Neutrophil (primary cell): Measurements from ENCODE around the gene ANP32D.
"Not testable (repeated sequence)": the region's sequence is repeated elsewhere in the genome, so short reads cannot be mapped to it uniquely, and the experiment has no call there.

Experiments used
- H3K27ac ChIP-seq: fragments of 200-600 bp; sonication (generic); 2 replicates; pipeline ENCODE4 v1.5.1; 2016; ENCODE audit warnings: mild to moderate bottlenecking, moderate library complexity
- H3K27me3 ChIP-seq: fragments of 200-600 bp; sonication (generic); 2 replicates; pipeline ENCODE4 v1.6.0; 2016; ENCODE audit warnings: mild to moderate bottlenecking
- H3K36me3 ChIP-seq: fragments of 200-600 bp; sonication (generic); 2 replicates; pipeline ENCODE4 v1.5.1; 2017
- H3K4me1 ChIP-seq, 2 experiments: fragments of 200-600 bp in 1 of 2; sonication (generic) in 1 of 2; 1 replicate in 1 of 2; 2 replicates in 1 of 2; pipeline versions ENCODE4 v1.5.1 to v1.6.1; 2013 to 2016; ENCODE audit warnings: low read depth in 1 of 2, low read length in 1 of 2, mild to moderate bottlenecking in 1 of 2, moderate library complexity in 1 of 2; ENCODE audit not compliant: control insufficient read depth in 1 of 2, insufficient read depth in 1 of 2
- H3K4me3 ChIP-seq, 2 experiments: fragments of 200-600 bp in 1 of 2; sonication (generic) in 1 of 2; 1 replicate in 1 of 2; 2 replicates in 1 of 2; pipeline ENCODE4 v1.5.1; 2013 to 2016; ENCODE audit warnings: low read depth in 1 of 2, low read length in 1 of 2, mild to moderate bottlenecking in 1 of 2, moderate library complexity in 1 of 2
- H3K9me3 ChIP-seq: fragments of 200-600 bp; sonication (generic); 2 replicates; pipeline ENCODE4 v1.5.1; 2016
- CTCF ChIP-seq: fragments of 200-600 bp; sonication (generic); IDR thresholded peaks from 2 replicates; pipeline ENCODE4 v1.5.1; 2016; ENCODE audit warnings: antibody characterized with exemption

The ANP32D gene

GRCh38 chr12:48486261-48486660 is 13.9 kb downstream of the ANP32D start:
- Histone ChIP-seq H3K27me3 (peaks cover 37% of the 10 kb centered on the region), H3K4me1 (no peaks in the 10 kb centered on the region), H3K27ac (no peak overlapping the region), H3K4me3 (no peak overlapping the region), H3K36me3 (no peaks in the 10 kb centered on the region), H3K9me3 (no peaks in the 10 kb centered on the region)
- no peak for TF ChIP-seq CTCF

GRCh38 chr12:48486679-48487078 is 14.3 kb downstream of the ANP32D start:
- H3K4me3 ChIP-seq = no peak overlapping the region
- H3K27ac ChIP-seq = no peak overlapping the region
- H3K4me1 ChIP-seq = no peaks in the 10 kb centered on the region
- no peak for TF ChIP-seq CTCF
- H3K36me3 ChIP-seq = no peaks in the 10 kb centered on the region
- H3K27me3 ChIP-seq = peaks cover 37% of the 10 kb centered on the region
- no peaks in the 10 kb centered on the region for H3K9me3 ChIP-seq

GRCh38 chr12:48489012-48489411 is 16.7 kb downstream of the ANP32D start:
- Histone ChIP-seq H3K9me3 (no peaks in the 10 kb centered on the region), H3K36me3 (no peaks in the 10 kb centered on the region), H3K27me3 (peaks cover 46% of the 10 kb centered on the region), H3K4me3 (no peak overlapping the region), H3K4me1 (no peaks in the 10 kb centered on the region), H3K27ac (no peak overlapping the region)
- no peak for TF ChIP-seq CTCF

- H3K9me3 ChIP-seq, H3K36me3 ChIP-seq, H3K4me3 ChIP-seq, H3K4me1 ChIP-seq, H3K27ac ChIP-seq: not testable (repeated sequence)
- H3K27me3 ChIP-seq = peaks cover 44% of the 10 kb centered on the region
Measured at GRCh38 chr12:48489456-48489855, 17.1 kb downstream of the ANP32D start.

- H3K4me3 ChIP-seq, H3K9me3 ChIP-seq, H3K36me3 ChIP-seq, H3K4me1 ChIP-seq, H3K27ac ChIP-seq: not testable (repeated sequence)
- H3K27me3 ChIP-seq = peaks cover 12% of the 10 kb centered on the region
Measured at GRCh38 chr12:48500281-48500680, 27.9 kb downstream of the ANP32D start.

- not testable (repeated sequence) for H3K27ac ChIP-seq, H3K4me3 ChIP-seq, H3K36me3 ChIP-seq, H3K4me1 ChIP-seq, H3K9me3 ChIP-seq
- H3K27me3 ChIP-seq = peaks cover 12% of the 10 kb centered on the region
Measured at GRCh38 chr12:48506836-48507235, 34.5 kb downstream of the ANP32D start.

- no peak for TF ChIP-seq CTCF
- Histone ChIP-seq H3K4me1 (no peaks in the 10 kb centered on the region), H3K9me3 (no peaks in the 10 kb centered on the region), H3K36me3 (no peaks in the 10 kb centered on the region), H3K27me3 (peaks cover 6% of the 10 kb centered on the region), H3K27ac (no peak overlapping the region), H3K4me3 (no peak overlapping the region)
Measured at GRCh38 chr12:48508987-48509386, 36.6 kb downstream of the ANP32D start.
